Measurements from ENCODE around the gene DNAJC13. TPM values are rescaled to one million over a fixed set of nuclear protein-coding genes. Genes with fewer than 3 reads are reported as not detected.

Gene DNAJC13
- 27.9 and 28.8 TPM in 2 replicates for total RNA-seq (2021; fragmentation: NEBNext Ultra II Directional; extraction: Animal tissue kit (Norgen Biotek cat#: 25700))
- polyA plus RNA-seq (2011; rRNA removed) = 5.2 and 7.9 TPM in 2 replicates
- polyA plus RNA-seq (2011; cell fraction: cytosol; rRNA removed) = 9.8 TPM
- 9.2 TPM for polyA plus RNA-seq (2011; cell fraction: nucleus; rRNA removed)
- polyA plus RNA-seq (2012, experiment 1 of 2) = 10.2 to 16.3 TPM (median 14.5 TPM) in 4 replicates
- 0.60 TPM for polyA plus RNA-seq (2012, experiment 2 of 2)
- polyA plus RNA-seq (2013, experiment 1 of 2) = 11.8 TPM
- polyA plus RNA-seq (2013, experiment 2 of 2) = 11.7 TPM
- 24.2 and 40.0 TPM in 2 replicates for polyA minus RNA-seq (2011; rRNA and poly(A)+ RNA removed)
- polyA minus RNA-seq (2011; cell fraction: cytosol; rRNA and poly(A)+ RNA removed) = 21.9 TPM
- 62.5 TPM for polyA minus RNA-seq (2011; cell fraction: nucleus; rRNA and poly(A)+ RNA removed)
- long read RNA-seq, experiment 1, partial matches to known transcripts = 12 of 16 reads
- long read RNA-seq, experiment 1, other reads (novel, unspliced or antisense) = 4 of 16 reads
- long read RNA-seq, experiment 2, partial matches to known transcripts = 2 of 2 reads
- long read RNA-seq, experiment 2, other reads (novel, unspliced or antisense) = 0 of 2 reads

DNA sequence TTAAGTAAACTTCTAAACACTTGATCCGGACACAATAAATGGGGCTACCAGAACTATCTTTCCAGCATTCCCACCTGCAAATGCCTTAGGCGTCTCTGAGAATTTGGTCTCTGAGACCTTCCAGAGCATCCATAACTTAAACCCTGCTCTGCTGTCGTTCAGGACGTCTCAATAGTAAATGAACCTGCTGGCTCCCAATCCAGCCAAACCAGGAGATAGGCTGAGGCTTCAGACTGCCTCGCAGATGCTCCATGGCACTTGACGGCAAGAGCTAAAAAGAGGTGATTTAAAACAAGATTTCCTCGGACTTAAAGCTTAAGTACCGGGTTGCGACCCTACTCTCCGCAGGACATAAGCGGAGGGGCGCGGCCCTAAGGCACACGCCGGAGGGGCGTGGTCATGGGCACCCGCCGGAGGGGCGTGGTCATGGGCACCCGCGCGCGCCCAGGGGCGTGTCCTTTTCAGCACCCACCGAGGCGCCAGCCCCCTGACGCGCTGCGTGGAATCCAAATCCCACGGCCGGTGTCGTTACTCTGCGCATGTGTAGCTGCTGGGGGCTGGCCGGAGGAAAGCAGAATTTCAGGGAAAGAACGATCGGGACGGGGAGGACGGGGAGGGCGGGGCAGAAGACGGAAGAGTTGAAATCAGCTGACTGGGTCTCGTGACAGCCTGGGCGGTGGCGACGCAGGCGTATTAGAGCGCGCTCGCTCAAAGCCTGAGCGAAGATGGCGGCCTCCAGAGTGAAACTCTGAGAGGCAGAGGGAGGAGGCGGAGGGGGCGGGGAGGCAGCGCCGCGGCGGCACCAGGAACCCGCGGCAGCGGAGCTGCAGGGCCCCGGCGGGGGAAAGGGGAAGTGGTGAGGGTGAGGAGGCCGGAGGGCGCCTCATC is at the start of gene DNAJC13:
TSS of gene DNAJC13 (plus strand) at position 696 of the 888 bp plus-strand sequence. CDS start 17,049 bp downstream, outside the sequence.
- H2BK12ac ChIP-seq (ENCODE audit: low read depth, low read length) = peak within 1 kb of the TSS; percentile 4; the same call in 1 of the 2 replicates
- no peak within 1 kb of the TSS for H2BK15ac ChIP-seq (ENCODE audit: low read length)
- H3K79me1 ChIP-seq (ENCODE audit: low read depth, low read length) = no peaks in the 10 kb centered on the region
- no peak within 1 kb of the TSS for H2BK20ac ChIP-seq (ENCODE audit: low read length)
- H3K14ac ChIP-seq (ENCODE audit: insufficient read length) = peak within 1 kb of the TSS; percentile 73
- FAIRE-seq (no peak), DNase-seq (ENCODE audit: low read depth in 1 of 2, low spot score in 2 of 2) (peak; percentile 58 to 91)
- H2AK5ac ChIP-seq (ENCODE audit: low read depth, low read length) = no peak within 1 kb of the TSS
- peaks cover 0 to 4% (median 2%) of the 10 kb centered on the region in 4 experiments; a peak in 4 of 7 replicates for H3K4me1 ChIP-seq (replicated peaks in 1 of 4; ENCODE audit: control insufficient read depth in 3 of 4, insufficient read depth in 4 of 4, low read length in 3 of 4)
- H3K23ac ChIP-seq (ENCODE audit: insufficient read length) = no peak within 1 kb of the TSS
- no peaks in the 10 kb centered on the region for H3K9me3 ChIP-seq (ENCODE audit: insufficient read depth in 2 of 2, low read depth in 1 of 2, low read length in 1 of 2)
- peak within 1 kb of the TSS; percentile 97 for H3K18ac ChIP-seq (ENCODE audit: extremely low read depth, low read length)
- WGBS, 2 experiments (ENCODE audit: extremely low coverage in 1 of 2, insufficient coverage in 1 of 2, insufficient read length in 1 of 2, insufficient replicate concordance in 2 of 2, low coverage in 1 of 2, low lambda C conversion rate in 2 of 2, missing lambda C conversion rate in 1 of 2) = 5% methylated on average over 37 of the region's 63 CpGs; no CpG with 5 or more reads in 1 of the 2 experiments
- H2AFZ ChIP-seq (ENCODE audit: low read length) = peak within 1 kb of the TSS; percentile 97
- no peak within 1 kb of the TSS for H2BK120ac ChIP-seq (replicated peaks; ENCODE audit: low read depth, low read length)
- peak within 1 kb of the TSS; percentile 87 for H3K4ac ChIP-seq (replicated peaks; ENCODE audit: insufficient read length, low read depth, low read length)
- peaks cover 0 to 1% of the 10 kb centered on the region in 2 experiments for H4K20me1 ChIP-seq (replicated peaks in 1 of 2; ENCODE audit: control insufficient read depth in 1 of 2, insufficient read depth in 2 of 2, low read length in 2 of 2)
- peak within 1 kb of the TSS; percentile 69 to 100 (median 94) for H3K4me3 ChIP-seq (ENCODE audit: extremely low read depth in 1 of 4, insufficient read depth in 2 of 4, low read depth in 3 of 4, low read length in 4 of 4)
- peak within 1 kb of the TSS; percentile 100 for H4K5ac ChIP-seq (ENCODE audit: insufficient read length, low read depth, low read length)
- ChIA-PET CTCF (ENCODE audit: partially characterized antibody) (interaction anchor here (0.9 kb wide), 1 partner anchor 20 kb away, joined by 3 read pairs; no protein-coding TSS in a partner anchor), POLR2A (ENCODE audit: partially characterized antibody) (interaction anchor here (0.6 to 1.4 kb wide), 12 partner anchors 11 to 483 kb away, joined by 3 to 8 read pairs (median 4); no protein-coding TSS in a partner anchor)
- H3K79me2 ChIP-seq (ENCODE audit: control insufficient read depth in 1 of 2, insufficient read depth in 2 of 2, low read length in 2 of 2) = peaks cover 0 to 43% of the 10 kb centered on the region in 2 experiments; a peak in 2 of 4 replicates
- H4K91ac ChIP-seq (replicated peaks; ENCODE audit: insufficient read length, low read length) = peak within 1 kb of the TSS; percentile 83
- peak within 1 kb of the TSS; percentile 81 to 85 for H3K4me2 ChIP-seq (ENCODE audit: insufficient read depth in 1 of 2, low read depth in 2 of 2, low read length in 2 of 2)
- H4K8ac ChIP-seq (ENCODE audit: extremely low read depth, insufficient read depth, low read length) = peak within 1 kb of the TSS; percentile 98
- peak within 1 kb of the TSS; percentile 82 for H3K27ac ChIP-seq (ENCODE audit: low read depth, low read length)
- peak within 1 kb of the TSS; percentile 89 for H2BK5ac ChIP-seq (ENCODE audit: low read depth, low read length)
- no peaks in the 10 kb centered on the region for H3K27me3 ChIP-seq (replicated peaks in 1 of 4; ENCODE audit: control insufficient read depth in 3 of 4, extremely low read depth in 1 of 4, insufficient read depth in 3 of 4, low read length in 3 of 4)
- H3K36me3 ChIP-seq (ENCODE audit: control insufficient read depth in 2 of 4, insufficient read depth in 4 of 4, low read length in 3 of 4) = no peaks in the 10 kb centered on the region
- H3K23me2 ChIP-seq (ENCODE audit: low read depth, low read length) = peaks cover 3% of the 10 kb centered on the region; the same call in 1 of the 2 replicates
- peak within 1 kb of the TSS; percentile 83 for H3K56ac ChIP-seq (replicated peaks; ENCODE audit: insufficient read length, low read depth, low read length)
- peak within 1 kb of the TSS; percentile 85 to 89 (median 88) for H3K9ac ChIP-seq (replicated peaks in 1 of 4; ENCODE audit: extremely low read depth in 1 of 4, low read depth in 3 of 4, low read length in 3 of 4)
- TF ChIP-seq GTF2F1 (IDR thresholded peaks at IDR 0.05; ENCODE audit: borderline replicate concordance, low read depth, low read length) (no peak), SIX5 (IDR thresholded peaks at IDR 0.05; ENCODE audit: low read depth, low read length) (no peak), JUN (IDR thresholded peaks at IDR 0.05; ENCODE audit: low read depth, low read length) (no peak), CHD2 (IDR thresholded peaks at IDR 0.05; ENCODE audit: low read length) (no peak), YY1 (IDR thresholded peaks at IDR 0.05; ENCODE audit: low read depth, low read length) (peak; percentile 95), NANOG (IDR thresholded peaks at IDR 0.05; ENCODE audit: insufficient read depth, low read depth, low read length, poor library complexity, severe bottlenecking) (no peak), CEBPB (IDR thresholded peaks at IDR 0.05; ENCODE audit: low read depth, low read length) (no peak), GABPA (IDR thresholded peaks at IDR 0.05; ENCODE audit: borderline replicate concordance, insufficient read depth, low read length) (no peak), RXRA (IDR thresholded peaks at IDR 0.05; ENCODE audit: insufficient read depth, low read depth, low read length) (no peak)
